Activated CD4-positive, alpha-beta T cell treated with anti-CD3 and anti-CD28 coated beads for 1 hour (primary cell): ENCODE results near the gene FMN1.

Experiments used
- DNase-seq: peaks from one replicate; pipeline ENCODE4 v3.0.0-alpha.2; 2020

FMN1 gene

GRCh38 chr15:33154351-33155166, 40.0 kb downstream of the FMN1 start:
- no peak for DNase-seq

GRCh38 chr15:33153548-33153947, 41.0 kb downstream of the FMN1 start:
- no peak for DNase-seq

GRCh38 chr15:33152502-33153109, 41.9 kb downstream of the FMN1 start:
- DNase-seq, result no peak

GRCh38 chr15:33150971-33151370, 43.5 kb downstream of the FMN1 start:
- DNase-seq, result no peak

- no peak for DNase-seq
Observed at GRCh38 chr15:33150431-33150941, 44.0 kb downstream of the FMN1 start.

GRCh38 chr15:33149919-33150318, 44.6 kb downstream of the FMN1 start:
- no peak for DNase-seq

GRCh38 chr15:33148129-33148751, 46.3 kb downstream of the FMN1 start:
- no peak for DNase-seq

- no peak for DNase-seq
Observed at GRCh38 chr15:33146051-33146450, 48.5 kb downstream of the FMN1 start.

- no peak for DNase-seq
Observed at GRCh38 chr15:33145447-33145846, 49.1 kb downstream of the FMN1 start.

GRCh38 chr15:33142708-33143107, 51.8 kb downstream of the FMN1 start:
- no peak for DNase-seq

GRCh38 chr15:33138000-33138399, 56.5 kb downstream of the FMN1 start:
- DNase-seq, result no peak

GRCh38 chr15:33137101-33137500, 57.4 kb downstream of the FMN1 start:
- DNase-seq, result no peak

GRCh38 chr15:33136353-33136752, 58.2 kb downstream of the FMN1 start:
- no peak for DNase-seq

GRCh38 chr15:33135355-33135781, 59.1 kb downstream of the FMN1 start:
- no peak for DNase-seq

GRCh38 chr15:33132722-33133345, 61.7 kb downstream of the FMN1 start:
- no peak for DNase-seq

- DNase-seq, result no peak
Observed at GRCh38 chr15:33132233-33132580, 62.3 kb downstream of the FMN1 start.

- no peak for DNase-seq
Observed at GRCh38 chr15:33131552-33132232, 62.8 kb downstream of the FMN1 start.

GRCh38 chr15:33126559-33127290, 67.8 kb downstream of the FMN1 start:
- DNase-seq, result peak; percentile 43

GRCh38 chr15:33125894-33126537, 68.5 kb downstream of the FMN1 start:
- DNase-seq, result no peak

- no peak for DNase-seq
Observed at GRCh38 chr15:33124811-33125210, 69.7 kb downstream of the FMN1 start.

GRCh38 chr15:33124279-33124678, 70.2 kb downstream of the FMN1 start:
- DNase-seq, result no peak

GRCh38 chr15:33119865-33120264, 74.6 kb downstream of the FMN1 start:
- DNase-seq, result no peak
